BLaER1 treated with 17β-estradiol and CSF1 and Interleukin-3, amounts not matched to agents 10 nM and 100 nM (cell line): ENCODE measurements around the gene SOAT2.

ENCODE experiments used
- H3K27ac ChIP-seq, 11 experiments: shearing (Covaris generic); formaldehyde crosslinking; 2 replicates each; pipeline ENCODE4 v1.8.1; 2022
- H3K27me3 ChIP-seq, 11 experiments: shearing (Covaris generic); formaldehyde crosslinking; 2 replicates each; pipeline ENCODE4 v1.8.1; 2022
- H3K36me3 ChIP-seq, 11 experiments: shearing (Covaris generic); formaldehyde crosslinking; 2 replicates each; pipeline ENCODE4 v1.8.1; 2022
- H3K4me1 ChIP-seq, 10 experiments: shearing (Covaris generic); formaldehyde crosslinking; 2 replicates each; pipeline ENCODE4 v1.8.1; 2022
- H3K4me2 ChIP-seq, 11 experiments: shearing (Covaris generic); formaldehyde crosslinking; 2 replicates each; pipeline ENCODE4 v1.8.1; 2022
- H3K4me3 ChIP-seq, 10 experiments: shearing (Covaris generic); formaldehyde crosslinking; 2 replicates each; pipeline ENCODE4 v1.8.1; 2022
- H3K9ac ChIP-seq, 11 experiments: shearing (Covaris generic); formaldehyde crosslinking; 2 replicates each; pipeline ENCODE4 v1.8.1; 2022
- H3K9me3 ChIP-seq, 11 experiments: shearing (Covaris generic); formaldehyde crosslinking; replicated peaks in 1 of 11; 2 replicates each; pipeline ENCODE4 v1.8.1; 2022
- H4K20me1 ChIP-seq, 11 experiments: shearing (Covaris generic); formaldehyde crosslinking; 2 replicates each; pipeline ENCODE4 v1.8.1; 2022
- Cebpa-rat ChIP-seq, 11 experiments: shearing (Covaris generic); IDR thresholded peaks; 2 replicates each; pipeline ENCODE4 v1.8.1; 2022

SOAT2 gene

DNA sequence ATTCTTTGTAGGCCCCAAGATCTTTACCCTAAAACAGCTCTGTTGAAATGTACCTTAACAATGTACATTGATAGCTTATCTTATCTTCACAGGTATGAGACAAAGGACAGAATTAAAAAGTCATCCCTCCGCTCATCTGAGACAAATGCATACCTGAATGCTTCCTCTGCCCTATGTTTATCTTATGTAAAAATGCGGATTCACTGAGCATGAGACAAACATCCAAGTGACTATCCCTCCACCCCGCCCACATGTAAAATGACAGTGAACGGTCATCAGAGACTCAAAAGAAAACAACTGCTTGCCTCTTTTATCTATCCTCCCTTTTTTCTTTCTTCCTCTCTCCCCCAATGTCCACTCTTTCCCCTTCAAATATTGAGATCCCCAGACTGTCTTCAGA, 40.1 kb downstream of the SOAT2 start:
- Histone ChIP-seq H3K27ac (no peak overlapping the region), H3K9ac (no peak overlapping the region), H3K9me3 (peaks cover 19 to 24% (median 20%) of the 10 kb centered on the region in 11 experiments), H4K20me1 (no peaks in the 10 kb centered on the region), H3K36me3 (0 out of 22 replicates have a peak, but pooled peaks cover 0 to 3% (median 0%) of the 10 kb centered on the region in 11 experiments), H3K4me3 (no peak overlapping the region), H3K4me2 (no peak overlapping the region), H3K27me3 (no peaks in the 10 kb centered on the region), H3K4me1 (no peaks in the 10 kb centered on the region)
- no peak for TF ChIP-seq Cebpa-rat (IDR thresholded peaks at IDR 0.05)

DNA sequence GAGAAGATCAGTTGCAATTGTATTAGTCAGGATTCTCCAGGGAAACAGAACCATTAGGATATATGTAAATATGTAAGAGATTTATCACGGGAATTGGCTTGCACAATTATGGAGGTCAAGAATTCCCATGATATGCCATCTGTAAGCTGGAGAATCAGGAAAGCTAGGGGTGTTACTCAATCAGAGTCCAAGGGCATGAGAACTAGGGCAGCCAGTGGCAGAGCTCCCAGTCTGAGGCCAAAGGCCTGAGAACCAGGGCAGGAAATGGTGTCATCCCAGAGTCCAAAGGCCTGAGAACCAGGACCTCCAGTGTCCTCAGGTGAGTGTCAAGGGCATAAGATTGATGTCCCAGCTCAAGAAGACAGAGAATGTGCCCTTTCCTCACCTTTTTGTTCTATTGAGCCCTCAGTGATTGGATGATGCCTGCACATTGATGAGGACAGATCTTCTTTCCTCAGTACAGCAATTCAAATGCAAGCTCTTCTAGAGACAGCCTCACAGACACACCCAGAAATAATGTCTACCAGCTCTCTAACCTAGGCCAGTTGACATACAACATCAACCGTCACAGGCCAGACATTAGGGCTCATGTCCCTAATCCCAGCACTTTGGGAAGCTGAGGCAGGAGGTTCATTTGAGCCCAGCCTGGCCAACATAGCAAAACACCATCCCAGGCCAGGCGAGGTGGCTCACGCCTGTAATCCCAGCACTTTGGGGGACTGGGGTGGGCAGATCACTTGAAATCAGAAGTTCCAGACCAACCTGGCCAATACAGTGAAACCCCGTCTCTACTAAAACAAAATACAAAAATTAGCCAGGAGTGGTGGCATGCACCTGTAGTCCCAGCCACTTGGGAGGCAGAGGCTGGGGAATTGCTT, 42.3 kb downstream of the SOAT2 start:
- no peak for TF ChIP-seq Cebpa-rat (IDR thresholded peaks at IDR 0.05)
- Histone ChIP-seq H3K36me3 (no peaks in the 10 kb centered on the region), H3K4me1 (peaks cover 0 to 6% (median 0%) of the 10 kb centered on the region in 10 experiments; a peak in 2 of 20 replicates), H3K9me3 (0 out of 22 replicates have a peak, but pooled peaks cover 0 to 2% (median 0%) of the 10 kb centered on the region in 11 experiments), H4K20me1 (no peaks in the 10 kb centered on the region), H3K4me2 (no peak overlapping the region), H3K4me3 (no peak overlapping the region), H3K27me3 (no peaks in the 10 kb centered on the region), H3K27ac (no peak overlapping the region), H3K9ac (no peak overlapping the region)

GRCh38 chr12:53147181-53147580, 43.9 kb downstream of the SOAT2 start:
- H3K27me3 ChIP-seq, result no peaks in the 10 kb centered on the region
- H3K36me3 ChIP-seq, result no peaks in the 10 kb centered on the region
- no peak overlapping the region for H3K27ac ChIP-seq
- no peaks in the 10 kb centered on the region for H4K20me1 ChIP-seq
- peaks cover 0 to 6% (median 0%) of the 10 kb centered on the region in 10 experiments; a peak in 2 of 20 replicates for H3K4me1 ChIP-seq
- no peak overlapping the region for H3K4me3 ChIP-seq
- no peaks in the 10 kb centered on the region for H3K9me3 ChIP-seq
- TF ChIP-seq Cebpa-rat (IDR thresholded peaks at IDR 0.05), result no peak
- H3K9ac ChIP-seq, result no peak overlapping the region
- H3K4me2 ChIP-seq, result no peak overlapping the region

DNA sequence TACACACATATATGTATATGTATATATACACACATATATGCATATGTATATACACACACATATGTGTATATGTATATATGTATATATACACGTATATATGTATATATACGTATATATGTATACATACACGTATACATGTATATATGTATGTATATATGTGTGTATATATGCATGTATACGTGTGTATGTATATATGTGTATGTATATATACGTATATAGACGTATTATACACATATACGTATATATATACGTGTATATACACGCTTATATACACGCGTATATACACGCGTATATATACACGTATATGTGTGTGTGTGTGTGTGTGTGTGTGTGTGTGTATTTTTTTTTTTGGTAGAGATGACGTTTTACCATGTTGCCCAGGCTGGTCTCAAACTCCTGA, 44.4 kb downstream of the SOAT2 start:
- Histone ChIP-seq H3K4me3 (no peak overlapping the region), H4K20me1 (no peaks in the 10 kb centered on the region), H3K4me1 (peaks cover 0 to 6% (median 0%) of the 10 kb centered on the region in 10 experiments; a peak in 2 of 20 replicates), H3K9me3 (no peaks in the 10 kb centered on the region), H3K4me2 (no peak overlapping the region), H3K36me3 (no peaks in the 10 kb centered on the region), H3K9ac (no peak overlapping the region), H3K27ac (no peak overlapping the region), H3K27me3 (no peaks in the 10 kb centered on the region)
- TF ChIP-seq Cebpa-rat (IDR thresholded peaks at IDR 0.05), result no peak

DNA sequence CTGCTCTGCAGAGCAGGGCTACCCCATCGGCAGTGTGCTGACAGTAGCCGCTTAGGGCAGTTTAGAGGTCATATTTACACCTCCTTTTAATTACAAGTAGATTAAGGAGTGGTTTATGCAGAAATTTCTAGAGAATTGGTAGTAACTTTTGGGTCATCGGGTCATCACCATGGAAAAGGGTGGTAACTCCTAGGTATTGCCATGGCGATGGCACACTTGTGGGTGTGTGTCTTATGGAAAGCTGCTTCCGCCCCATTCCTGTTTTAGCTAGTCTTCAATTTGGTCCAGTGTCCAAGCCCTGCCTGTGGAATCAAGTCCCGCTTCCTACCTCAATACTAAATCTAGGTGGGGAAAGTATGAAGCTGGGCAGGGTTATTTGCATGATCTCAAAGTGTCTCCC, 47.8 kb downstream of the SOAT2 start:
- no peak overlapping the region for H3K27ac ChIP-seq
- H3K4me3 ChIP-seq, result no peak overlapping the region
- no peak for TF ChIP-seq Cebpa-rat (IDR thresholded peaks at IDR 0.05)
- H3K27me3 ChIP-seq, result no peaks in the 10 kb centered on the region
- no peaks in the 10 kb centered on the region for H4K20me1 ChIP-seq
- H3K36me3 ChIP-seq, result no peaks in the 10 kb centered on the region
- no peak overlapping the region for H3K9ac ChIP-seq
- peaks cover 0 to 6% (median 0%) of the 10 kb centered on the region in 10 experiments; a peak in 2 of 20 replicates for H3K4me1 ChIP-seq
- H3K4me2 ChIP-seq, result no peak overlapping the region
- H3K9me3 ChIP-seq, result no peaks in the 10 kb centered on the region

- H3K27ac ChIP-seq, result no peak overlapping the region
- no peaks in the 10 kb centered on the region for H3K9me3 ChIP-seq
- H3K36me3 ChIP-seq, result no peaks in the 10 kb centered on the region
- H3K27me3 ChIP-seq, result no peaks in the 10 kb centered on the region
- H3K4me1 ChIP-seq, result peaks cover 0 to 6% (median 0%) of the 10 kb centered on the region in 10 experiments; a peak in 2 of 20 replicates
- no peak for TF ChIP-seq Cebpa-rat (IDR thresholded peaks at IDR 0.05)
- H3K4me2 ChIP-seq, result no peak overlapping the region
- H3K9ac ChIP-seq, result no peak overlapping the region
- H4K20me1 ChIP-seq, result no peaks in the 10 kb centered on the region
- no peak overlapping the region for H3K4me3 ChIP-seq
Observed at GRCh38 chr12:53152390-53152789, 49.1 kb downstream of the SOAT2 start.

DNA sequence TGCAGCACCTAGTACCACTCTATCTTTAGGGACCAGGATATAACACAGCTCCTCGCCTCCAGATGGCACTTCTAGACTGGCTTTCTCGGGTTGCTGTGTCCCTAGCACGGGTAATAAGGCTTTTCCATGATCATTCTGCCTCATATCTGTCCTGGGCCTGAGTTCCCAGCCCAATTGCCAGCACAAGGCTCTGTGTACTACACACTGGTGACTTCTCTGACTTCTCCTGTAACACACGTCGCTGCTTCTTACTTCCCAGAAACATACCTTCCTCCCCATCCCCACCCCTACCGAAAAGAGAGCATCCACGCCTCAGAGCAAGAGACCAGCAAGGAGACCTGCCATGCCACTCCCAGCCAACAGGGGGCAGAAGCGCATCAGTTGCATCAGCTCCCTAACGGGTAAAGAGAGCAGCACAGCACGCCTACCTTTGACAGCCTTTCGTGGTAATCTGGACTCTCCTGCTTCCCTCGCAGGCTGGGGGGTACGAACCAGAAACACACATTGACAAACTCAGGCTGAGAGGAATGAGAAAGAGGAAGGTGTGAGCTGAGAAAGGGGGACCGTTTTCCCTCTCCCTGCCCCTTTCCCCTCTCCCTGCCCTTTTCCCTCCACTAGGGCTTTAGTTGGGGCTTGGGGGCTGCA, 56.0 kb downstream of the SOAT2 start:
- peak overlapping the region in 6 of 11 experiments; percentile 10 to 47 (median 38); a peak in 7 of 22 replicates for H3K9ac ChIP-seq
- peak overlapping the region in 6 of 11 experiments; percentile 19 to 57 (median 32); a peak in 6 of 22 replicates for H3K27ac ChIP-seq
- H3K36me3 ChIP-seq, result no peaks in the 10 kb centered on the region; a peak in 1 of 22 replicates
- no peaks in the 10 kb centered on the region; a peak in 1 of 22 replicates for H3K9me3 ChIP-seq
- H3K27me3 ChIP-seq, result no peaks in the 10 kb centered on the region
- H4K20me1 ChIP-seq, result no peaks in the 10 kb centered on the region
- no peak for TF ChIP-seq Cebpa-rat (IDR thresholded peaks at IDR 0.05)
- peak overlapping the region in 9 of 11 experiments; percentile 3 to 55 (median 24); a peak in 11 of 22 replicates for H3K4me2 ChIP-seq
- no peak overlapping the region for H3K4me3 ChIP-seq
- H3K4me1 ChIP-seq, result peaks cover 0 to 10% (median 6%) of the 10 kb centered on the region in 10 experiments; a peak in 7 of 20 replicates

DNA sequence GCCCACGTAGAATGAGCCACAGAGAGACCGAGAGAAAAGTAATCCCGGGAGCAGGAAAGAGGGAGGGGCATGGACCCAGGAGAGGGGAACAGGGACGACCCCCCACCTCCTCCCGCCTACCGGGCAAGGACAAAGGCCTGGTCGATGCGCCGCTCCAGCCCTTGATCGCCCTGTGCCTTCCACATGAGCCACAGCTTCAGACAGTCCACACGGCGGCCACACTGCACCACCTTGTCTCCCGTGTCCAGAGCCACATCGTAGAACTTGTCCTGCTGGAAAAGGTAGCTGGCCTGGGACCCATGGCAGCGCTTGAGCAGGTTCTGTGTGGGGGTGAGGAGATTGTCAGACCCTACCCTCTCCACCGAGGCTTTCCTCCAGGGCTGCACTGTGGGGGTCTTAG, 56.7 kb downstream of the SOAT2 start:
- Histone ChIP-seq H3K36me3 (no peaks in the 10 kb centered on the region; a peak in 1 of 22 replicates), H3K27me3 (no peaks in the 10 kb centered on the region), H3K4me3 (no peak overlapping the region), H3K9me3 (no peaks in the 10 kb centered on the region; a peak in 1 of 22 replicates), H3K27ac (peak overlapping the region in 4 of 11 experiments; percentile 19 to 57 (median 32); a peak in 4 of 22 replicates), H3K9ac (peak overlapping the region in 3 of 11 experiments; percentile 36 to 39 (median 39); a peak in 1 of 22 replicates), H3K4me2 (peak overlapping the region in 1 of 11 experiments; percentile 13; a peak in 2 of 22 replicates), H3K4me1 (peaks cover 0 to 10% (median 6%) of the 10 kb centered on the region in 10 experiments; a peak in 7 of 20 replicates), H4K20me1 (no peaks in the 10 kb centered on the region)
- no peak for TF ChIP-seq Cebpa-rat (IDR thresholded peaks at IDR 0.05)

GRCh38 chr12:53160673-53161072, 57.4 kb downstream of the SOAT2 start:
- no peak overlapping the region for H3K4me3 ChIP-seq
- peaks cover 0 to 10% (median 6%) of the 10 kb centered on the region in 10 experiments; a peak in 7 of 20 replicates for H3K4me1 ChIP-seq
- H3K4me2 ChIP-seq, result no peak overlapping the region
- H3K27me3 ChIP-seq, result no peaks in the 10 kb centered on the region
- H4K20me1 ChIP-seq, result no peaks in the 10 kb centered on the region
- no peak overlapping the region for H3K27ac ChIP-seq
- H3K9me3 ChIP-seq, result no peaks in the 10 kb centered on the region; a peak in 1 of 22 replicates
- H3K36me3 ChIP-seq, result no peaks in the 10 kb centered on the region; a peak in 1 of 22 replicates
- no peak overlapping the region for H3K9ac ChIP-seq
- TF ChIP-seq Cebpa-rat (IDR thresholded peaks at IDR 0.05), result no peak
